ENCODE measurements around the gene PLXDC2. TPM values are rescaled to one million over a fixed set of nuclear protein-coding genes. Genes with fewer than 3 reads are reported as not detected.

PLXDC2 gene
- polyA plus RNA-seq, 1 of the 3 experiments (the other 2 are of a cell fraction): 2.5 TPM

GRCh38 chr10:19970717-19971116 lies 154.5 kb downstream of the PLXDC2 start:
- H3K9ac ChIP-seq: no peak overlapping the region
- no peak for DNase-seq
- H3K4me3 ChIP-seq (ENCODE audit: low read depth in 2 of 2, low read length in 1 of 2): no peak overlapping the region
- no peaks in the 10 kb centered on the region for H3K27me3 ChIP-seq (ENCODE audit: insufficient read depth)
- H3K4me1 ChIP-seq (ENCODE audit: control insufficient read depth in 1 of 2, insufficient read depth in 2 of 2, low read depth in 1 of 2, low read length in 1 of 2): peaks cover 6 to 24% of the 10 kb centered on the region in 2 experiments; a peak in 3 of 4 replicates
- no peaks in the 10 kb centered on the region for H3F3A ChIP-seq (replicated peaks; ENCODE audit: insufficient read depth)
- WGBS (ENCODE audit: low lambda C conversion rate): 69% methylated on average over 4 of the region's 4 CpGs
- no peaks in the 10 kb centered on the region for H3K9me3 ChIP-seq
- POLR2A ChIA-PET: no interaction called here
- H3K9me2 ChIP-seq: no peaks in the 10 kb centered on the region
- CTCF ChIA-PET: interaction anchor here (1.0 to 1.3 kb wide), 3 partner anchors 9 to 558 kb away, joined by 3 read pairs; no protein-coding TSS in a partner anchor
- H3K27ac ChIP-seq (ENCODE audit: low read depth in 2 of 2, low read length in 1 of 2): no peak overlapping the region
- no peak overlapping the region for H2AFZ ChIP-seq (ENCODE audit: low read depth)
- TF ChIP-seq PBX3 (IDR thresholded peaks at IDR 0.05) (no peak), ELF1 (IDR thresholded peaks at IDR 0.05) (no peak), TAF1 (IDR thresholded peaks at IDR 0.05; ENCODE audit: borderline replicate concordance, low read depth, low read length) (no peak), RXRA (IDR thresholded peaks at IDR 0.05; ENCODE audit: borderline replicate concordance, low read depth) (no peak), EZH2phosphoT487 (IDR thresholded peaks at IDR 0.05; ENCODE audit: borderline replicate concordance, low read depth) (no peak), MEF2A (IDR thresholded peaks at IDR 0.05; ENCODE audit: borderline replicate concordance, low read depth) (no peak), NRF1 (IDR thresholded peaks at IDR 0.05; ENCODE audit: low read depth, low read length) (no peak), JUND (IDR thresholded peaks at IDR 0.05) (no peak), POLR2AphosphoS5 (IDR thresholded peaks at IDR 0.05; ENCODE audit: low read depth, low read length) (no peak)
- no peaks in the 10 kb centered on the region for H4K20me1 ChIP-seq (ENCODE audit: insufficient read depth)
- no peaks in the 10 kb centered on the region for H3K36me3 ChIP-seq (replicated peaks in 1 of 2; ENCODE audit: control insufficient read depth in 1 of 2, insufficient read depth in 2 of 2, low read length in 1 of 2)
- H3K4me2 ChIP-seq: no peak overlapping the region
- no peaks in the 10 kb centered on the region for H3K79me2 ChIP-seq (ENCODE audit: insufficient read depth)

GRCh38 chr10:19971343-19972052 lies 155.3 kb downstream of the PLXDC2 start:
- DNase-seq: no peak
- H3K79me2 ChIP-seq (ENCODE audit: insufficient read depth): no peaks in the 10 kb centered on the region
- POLR2A ChIA-PET: no interaction called here
- 63% methylated on average over 9 of the region's 9 CpGs for WGBS (ENCODE audit: low lambda C conversion rate)
- H3K4me2 ChIP-seq: no peak overlapping the region
- no peak overlapping the region for H3K4me3 ChIP-seq (ENCODE audit: low read depth in 2 of 2, low read length in 1 of 2)
- H3F3A ChIP-seq (replicated peaks; ENCODE audit: insufficient read depth): no peaks in the 10 kb centered on the region
- H3K9me2 ChIP-seq: no peaks in the 10 kb centered on the region
- no peaks in the 10 kb centered on the region for H3K27me3 ChIP-seq (ENCODE audit: insufficient read depth)
- CTCF ChIA-PET: interaction anchor here (1.0 to 1.3 kb wide), 4 partner anchors 10 to 1282 kb away, joined by 3 read pairs; no protein-coding TSS in a partner anchor
- peaks cover 6 to 23% of the 10 kb centered on the region in 2 experiments; a peak in 3 of 4 replicates for H3K4me1 ChIP-seq (ENCODE audit: control insufficient read depth in 1 of 2, insufficient read depth in 2 of 2, low read depth in 1 of 2, low read length in 1 of 2)
- H4K20me1 ChIP-seq (ENCODE audit: insufficient read depth): no peaks in the 10 kb centered on the region
- H3K9me3 ChIP-seq: no peaks in the 10 kb centered on the region
- no peak overlapping the region for H3K27ac ChIP-seq (ENCODE audit: low read depth in 2 of 2, low read length in 1 of 2)
- H2AFZ ChIP-seq (ENCODE audit: low read depth): no peak overlapping the region
- H3K36me3 ChIP-seq (replicated peaks in 1 of 2; ENCODE audit: control insufficient read depth in 1 of 2, insufficient read depth in 2 of 2, low read length in 1 of 2): no peaks in the 10 kb centered on the region
- no peak overlapping the region for H3K9ac ChIP-seq
- TF ChIP-seq POLR2AphosphoS5 (IDR thresholded peaks at IDR 0.05; ENCODE audit: low read depth, low read length): no peak
- TF ChIP-seq ELF1 (IDR thresholded peaks at IDR 0.05): no peak
- TF ChIP-seq REST (IDR thresholded peaks at IDR 0.05; ENCODE audit: low read depth, low read length): no peak
- TF ChIP-seq IRF3 (IDR thresholded peaks at IDR 0.05; ENCODE audit: low read depth, low read length): no peak
- no peak for TF ChIP-seq CHD2 (IDR thresholded peaks at IDR 0.05; ENCODE audit: low read length, partially characterized antibody)
- no peak for TF ChIP-seq RXRA (IDR thresholded peaks at IDR 0.05; ENCODE audit: borderline replicate concordance, low read depth)

Data from SK-N-SH (cell line).